COLO829 (cell line): Measurements from ENCODE around the gene TMEM215.
"Not testable (repeated sequence)": the region's sequence is repeated elsewhere in the genome, so short reads cannot be mapped to it uniquely, and the experiment has no call there.

Experiments used
- DNase-seq: peaks from one replicate; pipeline ENCODE4 v3.0.0; 2012; ENCODE audit warnings: low spot score

Gene TMEM215, protein sequence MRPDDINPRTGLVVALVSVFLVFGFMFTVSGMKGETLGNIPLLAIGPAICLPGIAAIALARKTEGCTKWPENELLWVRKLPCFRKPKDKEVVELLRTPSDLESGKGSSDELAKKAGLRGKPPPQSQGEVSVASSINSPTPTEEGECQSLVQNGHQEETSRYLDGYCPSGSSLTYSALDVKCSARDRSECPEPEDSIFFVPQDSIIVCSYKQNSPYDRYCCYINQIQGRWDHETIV

DNA sequence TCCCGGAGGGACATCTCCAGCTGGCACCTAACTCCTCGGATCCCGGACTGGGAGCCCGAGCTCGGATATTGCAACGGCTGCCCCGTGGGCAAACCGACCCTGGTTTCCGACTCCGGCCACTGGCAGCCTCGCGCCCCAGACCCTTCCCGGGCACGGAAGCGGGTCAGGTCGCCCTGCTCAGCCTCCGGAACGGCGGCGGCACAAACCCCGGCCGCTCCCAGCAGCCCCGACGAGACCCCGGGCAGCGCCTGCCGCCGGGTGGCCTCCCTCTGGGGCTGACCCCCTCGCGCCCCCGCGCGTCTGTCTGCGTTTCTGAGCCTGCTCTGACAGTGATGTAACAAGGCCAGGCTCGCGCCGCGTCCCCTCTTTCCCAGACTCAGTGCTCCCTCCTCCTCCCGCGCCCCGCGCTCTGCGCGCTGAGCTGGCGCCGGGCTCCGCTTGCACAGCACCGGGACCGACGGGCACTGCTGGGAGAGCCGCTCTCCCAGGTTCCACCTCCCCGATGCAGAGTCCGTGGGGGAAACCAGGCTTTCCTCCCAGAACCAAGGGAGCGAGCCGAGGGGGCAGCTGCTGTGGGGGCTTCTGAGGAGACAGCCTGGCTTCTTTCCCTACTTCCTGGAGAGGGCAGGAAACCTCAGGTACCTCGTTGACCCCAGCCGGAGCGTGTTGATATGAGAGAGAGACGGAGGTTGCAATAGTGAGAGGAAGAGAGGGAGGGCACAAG is at the start of gene TMEM215:
TSS of gene TMEM215 (plus strand) at position 373 of the 724 bp plus-strand sequence. CDS start 644 bp downstream, outside the sequence.
- DNase-seq: no peak

DNA sequence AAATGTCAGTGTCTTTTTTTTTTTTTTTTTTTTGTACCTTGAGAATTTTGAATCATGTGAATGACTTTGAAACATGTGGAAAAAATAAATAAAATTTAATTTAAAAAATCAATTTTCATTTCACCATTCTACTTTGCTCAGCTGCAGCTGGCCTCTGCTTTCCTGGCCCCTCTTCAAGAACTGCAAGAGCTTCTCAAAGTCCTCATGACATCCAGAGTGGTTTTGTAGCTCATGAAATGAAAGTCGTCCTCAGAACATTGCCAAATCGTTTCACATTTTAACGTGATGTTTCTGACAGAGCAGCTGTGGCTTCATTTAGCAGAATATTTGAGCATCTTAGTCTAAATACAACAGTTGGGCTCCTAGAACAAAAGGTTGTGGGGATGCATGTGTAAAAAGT is 47.9 kb upstream of the TMEM215 start:
- DNase-seq: no peak

GRCh38 chr9:32737378-32737777 is 46.0 kb upstream of the TMEM215 start:
- no peak for DNase-seq

DNA sequence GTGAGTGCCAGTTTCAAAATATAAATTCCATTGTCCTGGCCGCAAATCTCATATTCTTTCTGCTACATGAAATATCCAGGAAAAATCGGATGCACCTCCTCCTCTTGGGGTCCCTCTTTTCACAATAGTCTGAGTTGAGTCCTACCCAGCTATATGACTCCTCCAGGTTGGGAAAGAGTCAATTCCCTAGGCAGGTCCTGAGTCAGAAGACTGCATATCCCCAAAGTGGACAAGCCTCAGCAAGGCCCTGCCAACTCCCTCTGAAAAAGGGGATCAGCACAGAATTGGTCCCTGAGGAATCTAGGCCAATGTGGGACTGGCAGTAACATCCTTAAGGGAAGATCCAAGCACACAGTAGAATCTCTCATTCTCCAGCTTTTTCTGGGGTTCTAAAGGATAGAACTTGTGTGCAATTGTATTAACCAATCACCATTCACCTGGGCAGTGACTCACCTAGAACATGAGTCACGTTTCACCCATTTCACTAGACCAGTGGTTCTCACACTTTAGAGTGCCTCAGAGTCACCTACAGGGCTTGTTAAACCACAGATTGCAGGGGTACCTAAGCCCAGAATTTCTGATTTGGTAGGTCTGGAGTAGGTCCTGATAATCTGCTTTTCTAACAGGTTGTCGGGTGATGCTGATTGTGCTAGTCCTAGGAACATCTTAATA is 44.7 kb upstream of the TMEM215 start:
- no peak for DNase-seq

- DNase-seq: peak; percentile 46
Observed at GRCh38 chr9:32741706-32742105, 41.6 kb upstream of the TMEM215 start.

DNA sequence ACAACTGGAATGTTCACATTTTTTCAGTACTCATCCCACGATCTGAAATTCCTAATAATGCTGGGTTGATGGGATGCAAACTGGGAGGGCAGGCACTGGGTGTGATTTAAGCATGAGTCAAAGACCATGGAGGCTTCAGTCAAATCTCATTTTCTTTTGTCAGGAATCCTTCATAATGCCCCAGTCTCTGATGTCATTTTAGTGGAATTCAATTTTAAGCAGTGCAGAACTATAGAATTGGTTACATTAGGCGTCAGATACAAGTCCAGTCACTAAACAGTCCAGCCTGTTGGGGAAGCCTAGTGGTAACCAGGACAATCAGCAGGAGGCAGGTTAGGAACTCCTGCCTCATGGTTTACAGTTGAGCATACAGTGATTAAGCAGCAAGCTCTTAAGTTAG is 41.0 kb upstream of the TMEM215 start:
- DNase-seq: no peak

- DNase-seq: no peak
Observed at GRCh38 chr9:32748013-32748412, 35.3 kb upstream of the TMEM215 start.

DNA sequence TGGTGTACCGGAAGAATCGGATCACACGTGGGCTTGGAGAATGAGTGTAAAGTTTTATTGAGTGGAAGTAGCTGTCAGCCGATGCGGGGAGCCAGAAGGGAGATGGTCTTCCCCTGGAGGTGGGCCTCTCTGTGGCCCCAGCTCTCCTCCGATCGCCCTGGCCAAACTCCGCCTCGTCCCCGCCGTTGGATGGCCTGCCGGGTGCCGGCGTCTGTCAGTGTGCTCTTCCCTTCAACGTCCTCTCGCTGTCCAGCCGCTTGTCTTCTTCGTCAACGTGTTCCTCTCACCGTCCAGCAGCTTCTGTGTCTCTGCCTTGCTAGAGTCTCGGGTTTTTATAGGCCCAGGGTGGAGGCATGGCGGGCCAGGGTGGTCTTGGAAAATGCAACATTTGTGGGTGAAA is 27.6 kb upstream of the TMEM215 start:
- DNase-seq: no peak

DNA sequence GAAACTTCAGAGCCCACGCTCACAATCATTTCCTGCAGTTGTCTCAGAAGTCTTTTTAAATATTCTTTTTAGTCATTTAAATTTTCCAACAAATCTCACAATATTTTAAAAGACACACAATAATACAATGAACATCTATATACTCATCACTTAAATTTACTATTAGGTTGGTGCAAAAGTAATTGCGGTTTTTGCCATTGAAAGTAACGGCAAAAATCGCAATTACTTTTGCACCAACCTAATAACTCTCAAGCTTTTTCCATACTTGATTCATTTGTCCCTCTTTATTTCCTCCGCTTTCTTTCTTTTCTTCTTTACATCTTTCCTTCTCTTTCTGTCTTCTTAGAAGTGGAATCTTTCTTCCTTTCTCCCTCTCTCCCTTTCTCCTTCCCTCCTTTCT is 19.2 kb upstream of the TMEM215 start:
- DNase-seq: no peak

DNA sequence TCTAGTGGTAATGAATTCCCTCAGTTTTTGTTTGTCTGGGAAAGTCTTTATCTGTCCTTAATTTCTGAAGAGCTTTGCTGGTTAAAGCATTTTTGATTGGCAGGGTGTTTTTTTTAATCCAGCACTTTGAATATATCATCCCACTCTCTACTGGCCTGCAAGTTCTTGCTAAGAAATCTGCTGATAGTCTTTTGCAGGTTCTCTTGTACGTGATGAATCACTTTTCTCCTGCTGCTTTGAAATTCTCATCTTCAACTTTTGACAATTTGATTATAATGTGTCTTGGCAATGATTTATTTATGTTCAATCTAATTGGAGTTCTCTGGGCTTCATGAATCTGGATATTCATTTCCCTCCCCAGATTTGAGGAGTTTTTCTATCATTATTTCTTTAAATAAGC is 8.1 kb upstream of the TMEM215 start:
- no peak for DNase-seq

DNA sequence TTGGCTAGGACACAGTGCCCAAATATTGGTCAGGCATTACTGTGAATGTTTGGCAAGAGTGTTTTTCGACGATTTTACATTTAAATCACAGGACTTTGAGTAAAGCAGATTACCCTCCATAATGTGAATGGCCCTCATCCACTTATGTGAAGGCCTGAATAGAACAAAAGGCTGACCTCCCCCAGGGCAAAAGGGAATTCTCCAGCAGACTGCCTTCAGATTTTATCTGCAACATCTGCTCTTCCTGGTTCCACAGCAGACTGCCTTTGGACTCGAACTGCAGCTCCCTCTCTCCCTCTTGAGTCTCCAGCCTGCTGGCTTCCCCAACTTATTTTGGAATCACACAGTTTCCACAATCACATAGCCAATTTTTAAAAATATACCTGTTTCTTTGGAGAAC is 7.1 kb upstream of the TMEM215 start:
- DNase-seq: no peak

DNA sequence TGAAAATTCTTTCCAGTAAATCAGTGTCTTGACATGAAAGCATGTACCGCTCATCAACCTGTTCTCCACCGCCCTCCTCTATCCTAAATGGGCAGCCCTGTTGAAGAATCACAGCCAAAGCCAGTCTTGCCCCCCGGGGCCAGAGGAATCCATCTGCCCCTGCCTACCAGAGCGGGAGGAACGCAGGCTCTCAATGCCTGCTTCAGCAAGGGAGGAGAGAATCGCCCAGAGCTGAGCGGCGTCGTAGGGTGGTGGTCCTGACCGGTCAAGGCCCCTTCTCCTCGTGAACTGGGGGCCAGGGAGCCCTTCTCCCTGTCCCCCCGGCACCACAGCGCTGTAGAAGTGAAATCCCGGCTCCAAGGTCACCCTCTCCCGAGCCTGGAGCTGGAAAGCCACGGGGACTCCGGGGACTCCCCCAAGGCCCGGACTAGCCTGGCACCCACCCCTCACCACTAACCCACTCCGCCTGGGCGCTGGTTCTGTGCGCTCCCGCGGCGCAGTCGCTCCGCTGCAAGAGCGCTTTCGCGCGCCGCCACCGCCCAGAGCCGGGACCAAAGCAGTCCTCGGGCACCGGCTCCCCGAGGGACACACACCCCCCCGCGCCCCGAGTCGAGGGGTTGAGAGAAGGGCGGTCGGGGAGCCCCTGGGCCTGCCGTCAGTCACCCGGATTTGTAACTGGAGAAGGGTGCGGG is 718 bp upstream of the TMEM215 start:
- no peak for DNase-seq

DNA sequence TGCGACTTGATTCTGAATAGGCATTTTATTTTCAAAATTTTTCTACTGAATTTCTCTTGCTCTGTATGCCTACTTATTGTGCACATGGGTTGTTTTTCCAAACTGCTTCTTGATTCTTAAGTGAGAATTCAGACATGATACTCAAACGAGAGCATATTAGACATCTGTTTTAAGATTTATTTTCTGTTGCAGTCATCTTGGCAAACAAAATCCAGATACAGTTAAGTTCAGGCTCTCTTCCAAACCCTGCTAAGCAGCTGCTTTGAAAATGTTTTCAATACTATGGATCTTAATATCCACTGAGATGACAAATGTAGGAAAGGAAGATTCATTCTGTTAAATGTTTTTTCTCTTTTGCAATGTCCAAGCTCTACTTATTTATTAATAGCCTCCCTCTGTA is 4.5 kb downstream of the TMEM215 start:
- DNase-seq: no peak

GRCh38 chr9:32796015-32796414 is 12.7 kb downstream of the TMEM215 start:
- not testable (repeated sequence) for DNase-seq

DNA sequence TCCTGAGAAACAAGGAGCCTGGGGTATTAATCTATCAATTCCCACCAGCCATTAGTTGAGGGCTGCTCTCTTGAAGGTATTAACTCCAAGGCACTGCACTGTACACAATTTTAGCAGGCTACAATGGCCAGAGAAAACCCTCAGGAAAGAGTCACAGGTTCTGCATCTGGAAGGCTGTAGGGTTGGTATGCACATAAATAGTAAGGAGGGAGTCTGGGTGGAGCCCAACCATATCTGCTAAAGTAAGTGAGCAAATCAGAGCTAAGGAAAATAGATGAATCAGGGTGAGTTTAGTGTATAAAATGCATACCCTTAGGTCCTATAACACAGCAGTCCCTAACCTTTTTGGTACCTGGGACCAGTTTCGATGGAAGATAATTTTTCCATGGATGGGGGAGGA is 18.2 kb downstream of the TMEM215 start:
- no peak for DNase-seq

DNA sequence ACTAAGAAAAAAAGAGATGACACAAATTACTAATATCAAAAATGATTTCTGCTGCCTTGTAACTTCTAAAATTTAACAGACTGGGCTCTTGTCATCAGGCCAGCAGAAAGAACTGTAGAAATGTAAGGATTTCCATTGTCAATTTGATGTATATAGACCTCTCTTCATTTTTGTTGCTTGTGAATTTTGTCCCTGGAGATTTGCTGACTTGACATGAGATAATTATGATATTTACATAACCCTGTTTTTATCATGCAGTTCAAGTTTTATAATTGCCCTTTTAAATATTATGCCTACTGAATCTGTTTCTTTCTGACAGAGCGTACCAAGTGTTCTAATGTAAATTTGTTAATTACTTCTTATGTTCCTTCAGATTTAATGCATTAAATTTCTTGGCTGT is 23.9 kb downstream of the TMEM215 start:
- no peak for DNase-seq

GRCh38 chr9:32811246-32811645 is 27.9 kb downstream of the TMEM215 start:
- no peak for DNase-seq

GRCh38 chr9:32820322-32820721 is 37.0 kb downstream of the TMEM215 start:
- DNase-seq: no peak

DNA sequence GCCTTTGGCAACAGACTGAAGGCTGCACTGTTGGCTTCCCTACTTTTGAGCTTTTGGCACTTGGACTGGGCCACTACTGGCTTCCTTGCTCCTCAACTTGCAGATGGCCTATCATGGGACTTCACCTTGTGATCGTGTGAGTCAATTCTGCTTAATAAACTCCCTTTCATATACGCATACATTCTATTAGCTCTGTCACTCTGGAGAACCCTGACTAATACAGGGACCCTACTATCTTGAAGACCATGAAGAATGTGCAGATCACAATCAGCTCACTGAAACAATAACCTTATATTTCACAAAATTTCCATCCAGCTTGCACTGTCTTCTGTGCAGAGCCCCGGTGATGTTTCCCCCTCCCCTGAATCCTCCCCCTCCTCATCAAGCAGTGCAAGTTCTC is 39.8 kb downstream of the TMEM215 start:
- no peak for DNase-seq

- DNase-seq: no peak
Observed at GRCh38 chr9:32823551-32823950, 40.2 kb downstream of the TMEM215 start.

- DNase-seq: no peak
Observed at GRCh38 chr9:32825203-32825602, 41.9 kb downstream of the TMEM215 start.

- DNase-seq: no peak
Observed at GRCh38 chr9:32828861-32829260, 45.5 kb downstream of the TMEM215 start.

GRCh38 chr9:32832346-32832745 is 49.0 kb downstream of the TMEM215 start:
- no peak for DNase-seq
